HG03342 (cell line): ENCODE measurements around the gene HCAR2.
"Not testable (repeated sequence)": the region's sequence is repeated elsewhere in the genome, so short reads cannot be mapped to it uniquely, and the experiment has no call there.

Experiments used
- ATAC-seq: cut with Tn5 transposase; IDR thresholded peaks from one replicate; pipeline ENCODE4 v1.9.1; 2021; ENCODE audit warnings: mild to moderate bottlenecking, moderate library complexity; ENCODE audit not compliant: unreplicated experiment

The HCAR2 gene

DNA sequence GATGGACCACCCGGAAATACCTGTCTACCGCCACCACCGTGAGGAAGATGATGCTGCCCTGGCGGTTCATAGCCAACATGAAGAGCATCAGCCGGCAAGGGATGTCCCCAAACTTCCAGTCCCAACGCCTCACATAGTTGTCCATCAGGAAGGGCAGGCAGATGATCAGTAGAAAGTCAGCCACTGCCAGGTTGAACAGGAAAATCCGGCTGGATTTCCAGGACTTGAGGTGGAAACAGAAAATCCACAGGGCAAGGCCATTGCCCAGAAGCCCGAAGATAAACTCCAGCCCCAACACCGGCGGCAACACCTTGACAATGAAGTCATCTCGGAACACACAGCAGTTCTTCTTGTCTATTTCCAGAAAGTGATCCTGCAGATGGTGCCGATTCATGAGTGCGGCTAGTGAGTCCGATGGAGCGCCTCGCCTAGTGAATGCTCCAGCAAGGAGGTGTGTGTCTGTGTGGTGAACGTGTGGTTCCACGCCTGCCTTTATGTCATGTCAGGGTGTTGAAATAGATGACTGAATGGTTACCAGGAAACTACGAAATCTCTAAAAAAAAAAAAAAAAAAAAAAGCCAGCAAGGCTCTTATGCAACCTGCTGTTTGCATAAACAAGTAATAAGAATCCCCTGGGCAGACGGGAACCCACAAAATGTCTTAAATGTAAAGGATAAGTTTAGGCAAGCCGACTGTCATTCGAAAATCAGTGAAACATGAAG, at the start of gene HCAR2:
Gene HCAR2, minus strand, starts transcription at position 468 of the 722 bp plus-strand sequence. Its CDS starts 74 bp downstream, at position 394.
- not testable (repeated sequence) for ATAC-seq

DNA sequence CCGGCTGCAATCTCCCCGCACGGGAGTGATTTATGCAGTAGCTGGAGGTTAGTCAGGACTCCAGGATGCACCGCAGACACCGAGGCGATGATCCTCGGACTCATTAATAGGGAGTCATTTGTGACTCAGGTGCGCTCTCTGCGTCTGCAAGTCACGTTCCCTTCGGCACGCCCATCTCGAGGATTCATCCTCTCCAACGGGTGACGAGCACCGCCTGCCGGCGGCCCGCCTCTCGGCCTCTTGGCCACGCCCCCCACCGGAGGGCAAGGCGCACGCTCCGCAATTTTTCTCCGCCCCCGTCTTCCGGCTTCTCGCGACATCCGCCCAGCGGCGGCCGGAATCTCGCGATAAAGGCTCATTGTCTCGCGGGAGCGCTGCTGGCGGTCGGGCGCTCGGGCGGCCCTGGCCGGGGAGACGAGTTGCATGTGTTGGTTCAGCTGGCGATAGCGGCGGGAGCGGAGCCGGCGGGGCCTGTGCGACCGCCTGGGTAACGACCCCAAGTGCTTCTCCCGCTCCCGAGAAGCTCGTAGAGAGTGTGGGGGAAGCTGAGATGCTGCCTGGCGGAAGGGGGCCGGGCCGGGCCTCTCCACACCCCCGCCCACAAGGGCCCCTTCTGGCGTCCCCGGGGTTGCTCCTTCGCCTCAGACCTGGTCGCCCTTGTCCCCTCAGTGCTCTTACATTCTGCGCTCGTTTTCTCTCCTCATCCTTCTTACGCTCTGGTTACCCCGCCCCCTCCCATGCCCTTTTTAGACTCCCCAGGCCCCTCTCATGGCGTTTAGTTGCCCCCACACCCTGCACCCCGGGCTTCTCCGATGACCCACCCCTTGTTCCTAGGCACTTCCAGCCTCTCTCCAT, 49.5 kb upstream of the HCAR2 start, which contains the start of gene DENR:
Gene DENR, plus strand, starts transcription at position 361 of the 855 bp plus-strand sequence. CDS start 878 bp downstream, outside the sequence.
- ATAC-seq, result peak; percentile 96

DNA sequence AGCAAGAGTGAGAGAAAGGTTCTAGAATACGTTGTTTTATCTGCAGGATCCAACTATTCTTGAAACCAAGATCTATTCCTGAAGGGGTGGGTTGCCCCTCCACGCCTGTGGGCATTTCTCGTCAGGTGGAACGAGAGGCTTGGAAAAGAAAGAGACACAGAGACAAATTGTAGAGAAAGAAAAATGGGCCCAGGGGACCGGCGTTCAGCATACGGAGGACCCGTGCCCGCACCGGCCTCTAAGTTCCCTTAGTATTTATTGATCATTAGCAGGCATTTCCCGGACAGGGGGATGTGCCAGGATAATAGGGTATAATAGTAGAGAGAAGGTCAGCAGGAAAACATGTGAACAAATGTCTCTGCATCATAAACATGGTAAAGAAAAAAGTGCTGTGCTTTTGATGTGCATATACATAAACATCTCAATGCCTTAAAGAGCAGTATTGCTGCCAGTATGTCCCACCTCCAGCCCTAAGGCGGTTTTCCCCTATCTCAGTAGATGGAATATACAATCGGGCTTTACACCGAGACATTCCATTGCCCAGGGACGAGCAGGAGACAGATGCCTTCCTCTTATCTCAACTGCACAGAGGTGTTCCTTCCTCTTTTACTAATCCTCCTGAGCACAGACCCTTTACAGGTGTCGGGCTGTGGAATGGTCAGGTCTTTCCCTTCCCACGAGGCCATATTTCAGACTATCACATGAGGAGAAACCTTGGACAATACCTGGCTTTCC, 47.8 kb upstream of the HCAR2 start:
- not testable (repeated sequence) for ATAC-seq

DNA sequence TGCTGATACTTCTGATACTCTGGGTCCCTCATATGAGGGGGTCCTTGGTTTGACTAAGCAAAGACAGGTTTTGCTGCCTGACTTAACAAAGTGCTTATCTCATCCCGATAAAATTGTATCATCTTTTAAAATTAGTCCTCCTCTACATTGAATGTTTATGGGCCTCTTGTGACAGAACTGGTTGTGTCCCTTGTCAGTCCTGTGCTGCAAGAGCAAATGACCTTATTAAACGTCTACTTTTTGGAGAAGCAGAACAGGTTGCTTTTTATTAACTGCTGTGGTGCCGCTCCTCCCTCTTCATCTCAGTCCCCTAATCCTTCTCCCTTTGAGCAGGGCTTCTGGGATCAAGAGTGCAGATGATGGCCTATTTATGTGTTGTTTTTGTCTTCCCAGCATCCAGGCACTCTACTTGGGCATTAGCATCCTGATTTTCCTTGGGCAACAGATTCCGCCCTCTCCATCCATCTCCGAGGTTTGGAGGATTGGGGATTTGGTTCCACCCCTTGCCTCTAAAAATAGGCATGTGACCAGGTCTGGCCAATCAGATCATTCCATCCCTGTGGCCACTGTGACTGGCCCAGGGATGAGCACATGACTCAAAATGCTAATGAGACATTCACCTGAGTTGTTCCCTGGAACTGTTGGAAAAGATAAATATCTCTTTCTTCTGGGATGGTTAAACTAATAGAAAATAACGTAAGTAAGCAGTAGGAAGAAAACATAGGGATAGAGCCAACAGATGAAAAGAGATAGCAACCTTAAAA, 46.6 kb upstream of the HCAR2 start:
- ATAC-seq, result no peak

DNA sequence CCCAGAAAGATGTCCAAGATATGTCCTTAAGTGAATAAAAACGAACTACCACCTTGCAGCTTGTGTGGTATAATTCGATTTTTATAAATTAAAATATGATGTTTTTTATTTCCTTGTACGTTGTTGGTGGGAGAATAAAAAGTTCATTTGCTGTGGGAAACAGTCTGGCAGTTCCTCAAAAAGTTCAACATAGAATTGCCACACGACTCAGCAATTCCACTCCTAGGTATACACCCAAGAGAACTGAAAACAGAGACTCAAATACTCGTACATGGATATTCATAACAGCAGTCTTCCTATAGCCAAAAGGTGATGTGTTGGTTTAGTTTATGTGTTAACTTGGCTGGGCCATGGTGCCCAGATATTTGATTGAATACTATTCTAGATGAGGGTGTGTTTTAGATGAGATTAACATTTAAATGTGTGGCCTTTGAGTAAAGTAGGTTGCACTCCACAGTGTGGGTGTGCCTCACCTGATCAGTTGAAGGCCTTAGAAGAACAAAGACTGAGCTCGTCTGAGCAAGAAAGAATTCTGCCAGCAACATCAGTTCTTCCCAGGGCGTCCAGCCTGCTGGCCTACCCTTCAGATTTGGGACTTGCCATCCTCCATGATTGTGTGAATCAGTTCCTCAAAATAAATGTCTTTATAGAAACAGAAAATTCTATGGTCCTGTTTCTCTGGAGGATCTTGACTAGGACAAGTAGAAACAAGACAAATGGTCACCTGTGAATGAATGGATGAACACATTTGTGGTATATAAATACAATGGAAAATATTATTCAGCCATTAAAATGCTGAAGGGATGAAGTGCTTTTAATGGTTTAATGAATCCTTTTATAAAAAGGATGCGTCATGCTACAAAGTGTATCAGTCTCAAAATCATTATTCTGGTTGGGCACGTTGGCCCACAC, 44.3 kb upstream of the HCAR2 start:
- ATAC-seq, result no peak

DNA sequence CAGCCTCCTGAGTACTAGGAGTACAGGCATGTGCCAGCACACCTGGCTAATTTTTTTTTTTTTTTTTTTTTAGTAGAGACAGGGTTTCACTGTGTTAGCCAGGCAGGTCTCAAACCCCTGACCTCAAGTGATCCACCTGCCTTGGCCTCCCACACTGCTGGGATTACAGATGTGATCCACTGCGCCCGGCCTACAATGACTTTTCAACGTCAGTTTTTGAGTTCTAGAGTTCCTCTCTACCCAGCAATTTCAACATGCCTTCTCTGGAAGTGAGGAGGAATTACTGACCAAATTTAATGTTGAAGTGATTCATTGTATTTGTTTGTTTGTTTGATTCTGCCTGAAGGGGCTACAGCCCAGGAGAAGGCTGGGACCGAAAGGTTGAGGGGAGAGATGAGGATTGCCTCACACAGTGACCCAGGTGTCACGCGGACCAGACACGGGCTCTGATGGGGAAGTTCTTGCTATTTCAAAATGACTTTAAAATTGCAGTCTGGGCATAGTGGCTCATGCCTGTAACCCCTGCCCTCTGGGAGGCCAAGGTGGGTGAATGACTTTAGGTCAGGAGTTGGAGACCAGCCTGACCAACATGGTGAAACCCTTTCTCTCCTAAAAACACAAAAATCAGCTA, 40.9 kb upstream of the HCAR2 start:
- no peak for ATAC-seq

DNA sequence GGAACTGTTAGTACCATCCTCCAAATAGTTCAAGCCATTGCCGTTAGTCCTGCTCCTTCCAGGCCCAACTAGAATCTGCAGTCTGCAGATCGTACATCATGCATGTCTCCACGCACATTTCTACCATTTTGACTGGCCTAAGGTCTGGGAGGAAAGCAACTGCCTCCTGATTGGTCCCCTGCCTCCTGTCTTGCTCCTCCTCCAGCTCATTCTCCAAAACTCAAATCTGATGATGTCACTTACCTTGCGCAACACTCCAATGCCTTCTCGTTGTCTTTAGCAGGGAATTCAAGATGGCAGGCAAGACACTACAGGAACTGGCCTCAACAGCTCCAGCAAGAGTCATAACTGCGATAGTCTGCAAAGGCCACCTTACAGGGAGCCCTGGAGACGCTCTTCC, 37.2 kb upstream of the HCAR2 start:
- no peak for ATAC-seq

DNA sequence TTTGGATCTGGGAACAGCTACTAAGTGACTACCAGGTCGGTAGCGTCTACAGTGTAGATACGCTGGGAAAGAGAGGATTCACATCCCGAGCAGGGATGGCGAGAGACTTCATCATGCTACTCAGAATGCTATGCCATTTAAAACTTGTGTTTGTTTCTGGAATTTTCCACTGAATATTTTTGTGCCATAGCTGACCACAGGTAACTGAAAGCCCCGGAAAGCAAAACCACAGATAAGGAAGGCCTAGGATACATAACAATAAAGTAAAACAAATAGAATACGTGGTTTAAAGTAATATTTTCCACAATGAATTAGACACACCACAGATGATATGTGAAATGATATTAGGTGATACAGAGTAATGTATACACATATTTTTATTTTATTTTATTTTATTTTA, 35.4 kb upstream of the HCAR2 start:
- no peak for ATAC-seq

DNA sequence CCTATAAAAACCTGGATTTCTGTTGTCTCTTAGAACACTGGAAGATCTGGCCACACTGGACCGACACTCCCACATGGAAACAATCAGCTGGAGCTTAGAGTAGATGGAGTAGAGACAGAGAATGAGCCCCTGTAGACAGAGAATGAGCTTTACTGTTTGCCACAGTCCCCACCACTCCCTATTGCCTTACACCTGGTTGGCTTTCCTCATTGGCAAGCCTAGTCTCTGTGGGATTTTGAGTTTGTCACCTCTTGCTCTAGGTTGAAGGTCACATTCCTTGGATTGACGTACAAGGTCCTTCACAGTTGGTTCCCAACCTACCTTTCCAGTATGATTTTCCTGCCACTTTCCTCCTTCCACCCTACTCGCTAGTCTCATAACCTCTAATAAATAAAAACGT, 29.5 kb upstream of the HCAR2 start:
- no peak for ATAC-seq

DNA sequence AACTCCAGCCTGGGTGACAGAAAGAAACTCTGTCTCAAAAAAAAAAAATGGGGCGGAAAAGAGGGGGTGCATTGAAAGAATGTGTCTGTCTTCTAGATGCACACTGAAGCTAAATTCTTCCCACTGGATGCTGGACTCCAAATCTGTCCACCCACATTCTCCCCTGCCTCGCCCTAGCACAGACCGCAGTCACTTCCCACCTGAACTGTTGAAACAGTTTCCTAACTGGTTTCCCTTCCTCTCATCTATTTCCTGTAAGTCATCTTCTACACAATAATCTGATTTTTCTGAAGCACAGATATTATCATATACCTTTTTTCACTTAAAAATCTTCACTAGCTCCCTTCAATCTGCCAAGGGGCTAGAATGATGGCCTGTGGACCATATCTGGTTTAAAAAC, 29.0 kb upstream of the HCAR2 start:
- no peak for ATAC-seq

DNA sequence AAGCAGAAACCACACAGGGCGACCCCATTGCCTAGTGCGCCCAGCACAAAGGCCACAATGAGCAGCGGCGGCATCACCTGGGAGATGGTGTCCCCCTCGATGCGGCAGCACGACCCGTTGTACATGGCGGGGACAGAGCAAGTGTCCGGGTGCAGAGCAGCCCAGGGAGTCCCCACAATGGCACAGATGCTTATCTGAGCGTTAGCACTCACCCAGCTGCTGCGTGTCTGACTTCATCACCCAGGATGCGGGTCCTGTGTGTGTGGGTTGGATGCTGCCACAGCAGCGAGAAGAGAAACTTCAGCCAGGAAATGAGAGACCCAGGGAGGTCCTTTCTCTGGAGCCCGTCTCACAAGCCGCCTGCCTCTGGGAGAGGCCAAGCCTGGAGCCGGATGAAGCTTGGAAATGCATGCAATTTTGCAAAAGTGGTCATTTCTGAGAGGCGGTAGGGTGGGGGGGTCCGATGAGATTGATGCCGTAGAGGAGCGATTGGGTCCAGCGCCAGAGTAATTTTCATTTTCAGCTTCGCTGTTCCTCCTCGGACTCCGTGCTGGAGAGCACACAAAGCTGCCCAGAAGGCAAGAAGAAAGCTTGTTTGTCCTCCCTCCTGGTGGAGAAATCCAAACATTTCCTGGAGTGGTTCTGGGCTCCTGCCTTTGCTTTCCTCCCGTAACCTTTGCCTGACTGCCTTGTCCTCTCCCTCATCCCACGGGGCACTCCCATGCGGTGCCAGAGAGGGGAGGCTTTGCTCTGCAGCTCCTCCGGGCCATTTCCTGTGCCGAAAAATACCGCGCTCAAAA, 27.3 kb upstream of the HCAR2 start, which contains the start of gene HCAR1:
Gene HCAR1, minus strand, starts transcription at position 630 of the 800 bp plus-strand sequence. Its CDS starts 505 bp downstream, at position 125.
- no peak for ATAC-seq

DNA sequence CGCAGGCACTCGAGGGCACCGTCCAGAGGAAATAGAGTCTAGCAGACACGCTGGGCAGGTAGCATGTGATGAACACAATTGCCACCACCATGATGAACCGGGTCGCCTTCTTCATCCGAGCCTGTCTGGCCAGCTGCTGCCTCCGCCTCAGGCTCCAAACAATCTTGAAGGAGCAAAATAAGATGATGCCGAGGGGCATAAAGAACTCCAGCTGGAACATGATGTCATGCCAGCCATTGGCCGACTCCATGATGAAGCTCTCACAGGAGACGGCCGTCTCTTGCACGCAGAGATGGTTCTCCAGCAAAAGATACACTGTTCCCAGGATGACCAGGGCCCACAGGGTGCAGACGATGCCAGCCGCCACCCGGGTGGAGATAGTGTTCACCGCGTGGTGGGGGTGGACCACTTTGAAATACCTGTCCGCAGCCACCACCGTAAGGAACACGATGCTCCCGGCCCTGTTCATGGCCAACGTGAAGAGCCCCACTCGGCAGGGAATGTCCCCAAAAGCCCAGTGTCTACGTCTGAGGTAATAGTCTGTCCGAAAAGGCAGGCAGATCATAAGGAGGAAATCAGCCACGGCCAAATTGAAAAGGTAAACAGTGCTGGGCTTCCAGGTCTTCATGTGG, 26.5 kb upstream of the HCAR2 start:
- no peak for ATAC-seq

DNA sequence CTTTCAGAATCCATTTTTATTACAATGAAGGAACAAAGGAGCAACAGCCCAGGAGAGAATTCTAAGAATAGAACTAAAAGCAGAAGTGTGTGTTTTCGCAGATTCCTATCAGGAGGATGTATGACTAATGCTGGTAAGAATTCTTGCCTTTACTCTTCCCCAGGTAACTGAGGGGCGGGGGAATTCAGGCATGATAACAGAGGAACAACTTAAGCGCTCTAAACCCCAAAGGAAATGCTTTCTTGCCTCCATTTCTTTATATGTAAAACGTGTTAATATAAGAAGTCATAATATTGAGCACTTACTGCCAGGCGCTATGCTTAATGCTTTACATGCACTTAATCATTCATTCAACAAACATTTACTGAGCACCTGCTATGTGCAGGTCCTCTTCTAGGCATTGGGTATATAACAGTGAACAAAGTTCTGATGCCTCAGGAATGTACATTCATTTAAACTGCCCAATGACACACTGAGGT, 23.0 kb upstream of the HCAR2 start:
- ATAC-seq, result no peak

DNA sequence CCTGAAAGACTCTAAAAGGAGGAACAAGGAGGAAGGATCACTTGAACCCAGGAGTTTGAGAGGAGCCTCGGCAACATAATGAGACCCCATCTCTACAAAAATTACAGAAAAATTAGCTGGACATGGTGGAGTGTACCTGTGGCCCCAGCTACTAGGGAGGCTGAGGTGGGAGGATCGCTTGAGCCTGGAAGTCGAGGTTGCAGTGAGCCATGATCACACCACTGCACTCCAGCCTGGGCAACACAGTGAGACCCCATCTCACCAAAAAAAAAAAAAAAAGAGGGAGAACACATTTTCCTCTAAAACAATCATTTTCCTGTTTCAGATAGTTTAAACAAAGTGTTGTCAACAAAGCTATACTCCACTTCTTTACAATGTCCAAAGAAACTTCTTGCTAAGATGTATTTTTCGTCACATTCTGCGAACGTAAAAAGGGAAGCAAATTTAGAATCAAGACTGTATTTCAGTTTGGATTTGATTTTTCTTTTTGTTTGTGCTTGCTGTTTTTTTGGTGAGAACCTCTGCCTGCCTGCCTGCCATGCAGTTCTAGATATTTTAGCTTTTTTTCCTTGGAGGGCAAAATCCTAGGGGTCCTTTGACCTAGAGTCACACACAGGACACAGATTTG, 22.4 kb upstream of the HCAR2 start:
- no peak for ATAC-seq

DNA sequence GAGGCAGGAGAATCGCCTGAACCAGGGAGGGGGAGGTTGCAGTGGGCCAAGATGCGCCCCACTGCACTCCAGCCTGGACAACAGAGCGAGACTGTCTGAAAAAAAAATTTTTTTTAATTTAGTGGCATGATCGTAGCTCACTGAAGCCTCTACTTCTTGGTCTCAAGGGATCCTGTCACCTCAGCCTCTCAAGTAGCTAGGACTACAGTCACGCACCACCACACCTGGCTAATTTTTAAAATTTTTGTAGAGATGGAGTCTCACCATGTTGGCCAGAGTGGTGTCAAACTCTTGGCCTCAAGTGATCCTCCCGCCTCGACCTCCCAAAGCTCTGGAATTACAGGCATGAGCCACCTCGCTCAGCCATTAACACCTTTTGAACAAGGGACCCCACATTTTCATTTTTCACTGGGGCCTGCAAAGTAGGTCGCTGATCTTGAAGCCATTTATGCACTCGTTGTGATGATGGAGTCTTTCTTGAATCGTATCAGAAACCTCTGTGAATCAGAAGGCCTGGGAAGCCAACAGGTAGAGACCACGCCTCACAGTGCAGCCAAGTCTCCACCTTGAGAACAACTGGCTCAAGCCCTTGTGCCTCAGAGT, 21.6 kb upstream of the HCAR2 start:
- no peak for ATAC-seq

DNA sequence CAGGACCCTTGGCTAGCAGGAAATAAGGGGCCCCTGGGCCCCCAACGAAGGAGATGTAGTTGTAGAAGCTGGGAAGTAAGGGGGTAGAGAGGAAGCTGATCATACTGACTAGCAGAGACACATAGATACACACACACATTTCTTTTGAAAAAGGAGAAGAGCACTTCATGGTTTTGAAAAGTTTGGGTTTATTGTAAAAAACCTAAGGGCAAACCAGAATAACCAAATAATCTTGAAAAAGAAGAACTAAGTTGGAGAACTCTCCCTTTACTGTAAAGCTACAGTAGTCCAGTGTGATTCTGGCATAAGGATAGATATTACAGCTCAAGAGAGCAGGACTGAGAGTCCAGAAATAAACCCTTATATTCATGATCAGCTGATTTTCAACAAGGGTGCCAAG, 19.2 kb upstream of the HCAR2 start:
- ATAC-seq, result no peak
